ENCODE data around the gene ATG7.

DNA sequence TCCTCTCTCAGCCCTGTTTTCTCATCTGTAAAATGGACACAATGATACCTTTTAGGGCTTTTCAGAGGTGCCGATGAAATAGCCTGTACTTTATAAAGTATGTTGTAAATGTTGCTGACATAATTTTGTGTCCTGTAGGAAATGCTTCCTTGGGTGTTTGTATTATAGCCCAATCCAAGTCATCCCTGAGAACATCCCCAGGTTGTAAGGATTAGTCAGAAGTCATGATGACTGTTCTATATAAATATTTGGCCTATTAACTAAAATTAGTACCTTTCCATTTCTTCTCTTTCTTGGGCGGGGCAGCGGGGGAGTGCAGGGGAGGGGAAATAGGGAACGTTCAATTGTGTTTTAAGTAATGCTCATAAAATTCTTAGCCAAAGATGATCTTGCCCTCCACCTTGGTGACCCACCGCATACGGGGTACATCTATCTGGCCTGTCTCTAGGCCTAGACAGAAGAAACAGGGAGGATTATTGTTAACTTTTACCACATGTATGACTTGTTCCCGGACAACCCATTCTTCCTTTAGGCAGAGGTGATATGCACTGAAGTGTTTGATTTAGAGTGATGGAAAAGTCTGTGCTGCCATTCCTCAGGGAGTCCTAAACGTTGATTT is 250.9 kb downstream of the ATG7 start:
- TF ChIP-seq, protein P1, sequence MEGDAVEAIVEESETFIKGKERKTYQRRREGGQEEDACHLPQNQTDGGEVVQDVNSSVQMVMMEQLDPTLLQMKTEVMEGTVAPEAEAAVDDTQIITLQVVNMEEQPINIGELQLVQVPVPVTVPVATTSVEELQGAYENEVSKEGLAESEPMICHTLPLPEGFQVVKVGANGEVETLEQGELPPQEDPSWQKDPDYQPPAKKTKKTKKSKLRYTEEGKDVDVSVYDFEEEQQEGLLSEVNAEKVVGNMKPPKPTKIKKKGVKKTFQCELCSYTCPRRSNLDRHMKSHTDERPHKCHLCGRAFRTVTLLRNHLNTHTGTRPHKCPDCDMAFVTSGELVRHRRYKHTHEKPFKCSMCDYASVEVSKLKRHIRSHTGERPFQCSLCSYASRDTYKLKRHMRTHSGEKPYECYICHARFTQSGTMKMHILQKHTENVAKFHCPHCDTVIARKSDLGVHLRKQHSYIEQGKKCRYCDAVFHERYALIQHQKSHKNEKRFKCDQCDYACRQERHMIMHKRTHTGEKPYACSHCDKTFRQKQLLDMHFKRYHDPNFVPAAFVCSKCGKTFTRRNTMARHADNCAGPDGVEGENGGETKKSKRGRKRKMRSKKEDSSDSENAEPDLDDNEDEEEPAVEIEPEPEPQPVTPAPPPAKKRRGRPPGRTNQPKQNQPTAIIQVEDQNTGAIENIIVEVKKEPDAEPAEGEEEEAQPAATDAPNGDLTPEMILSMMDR (IDR thresholded peaks at IDR 0.05; ENCODE audit: low read depth, low read length, missing input control): no peak
- TF ChIP-seq RAD21 (IDR thresholded peaks at IDR 0.05) (no peak), JUND (IDR thresholded peaks at IDR 0.05) (no peak), RXRA (IDR thresholded peaks at IDR 0.05) (no peak), YY1 (IDR thresholded peaks at IDR 0.05) (no peak), GABPA (IDR thresholded peaks at IDR 0.05 in 1 of 2, conservative IDR thresholded peaks at IDR 0.05 in 1 of 2) (no peak), EGR1 (IDR thresholded peaks at IDR 0.05; ENCODE audit: low read depth in 2 of 2) (no peak), HNF4G (IDR thresholded peaks at IDR 0.05) (no peak), SP1 (IDR thresholded peaks at IDR 0.05) (no peak), FOXA1 (IDR thresholded peaks at IDR 0.05) (no peak), NR2F2 (IDR thresholded peaks at IDR 0.05) (no peak)
- TF ChIP-seq, protein P2, sequence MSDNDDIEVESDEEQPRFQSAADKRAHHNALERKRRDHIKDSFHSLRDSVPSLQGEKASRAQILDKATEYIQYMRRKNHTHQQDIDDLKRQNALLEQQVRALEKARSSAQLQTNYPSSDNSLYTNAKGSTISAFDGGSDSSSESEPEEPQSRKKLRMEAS (IDR thresholded peaks at IDR 0.05): no peak
- TF ChIP-seq, protein P3, sequence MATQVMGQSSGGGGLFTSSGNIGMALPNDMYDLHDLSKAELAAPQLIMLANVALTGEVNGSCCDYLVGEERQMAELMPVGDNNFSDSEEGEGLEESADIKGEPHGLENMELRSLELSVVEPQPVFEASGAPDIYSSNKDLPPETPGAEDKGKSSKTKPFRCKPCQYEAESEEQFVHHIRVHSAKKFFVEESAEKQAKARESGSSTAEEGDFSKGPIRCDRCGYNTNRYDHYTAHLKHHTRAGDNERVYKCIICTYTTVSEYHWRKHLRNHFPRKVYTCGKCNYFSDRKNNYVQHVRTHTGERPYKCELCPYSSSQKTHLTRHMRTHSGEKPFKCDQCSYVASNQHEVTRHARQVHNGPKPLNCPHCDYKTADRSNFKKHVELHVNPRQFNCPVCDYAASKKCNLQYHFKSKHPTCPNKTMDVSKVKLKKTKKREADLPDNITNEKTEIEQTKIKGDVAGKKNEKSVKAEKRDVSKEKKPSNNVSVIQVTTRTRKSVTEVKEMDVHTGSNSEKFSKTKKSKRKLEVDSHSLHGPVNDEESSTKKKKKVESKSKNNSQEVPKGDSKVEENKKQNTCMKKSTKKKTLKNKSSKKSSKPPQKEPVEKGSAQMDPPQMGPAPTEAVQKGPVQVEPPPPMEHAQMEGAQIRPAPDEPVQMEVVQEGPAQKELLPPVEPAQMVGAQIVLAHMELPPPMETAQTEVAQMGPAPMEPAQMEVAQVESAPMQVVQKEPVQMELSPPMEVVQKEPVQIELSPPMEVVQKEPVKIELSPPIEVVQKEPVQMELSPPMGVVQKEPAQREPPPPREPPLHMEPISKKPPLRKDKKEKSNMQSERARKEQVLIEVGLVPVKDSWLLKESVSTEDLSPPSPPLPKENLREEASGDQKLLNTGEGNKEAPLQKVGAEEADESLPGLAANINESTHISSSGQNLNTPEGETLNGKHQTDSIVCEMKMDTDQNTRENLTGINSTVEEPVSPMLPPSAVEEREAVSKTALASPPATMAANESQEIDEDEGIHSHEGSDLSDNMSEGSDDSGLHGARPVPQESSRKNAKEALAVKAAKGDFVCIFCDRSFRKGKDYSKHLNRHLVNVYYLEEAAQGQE (IDR thresholded peaks at IDR 0.05): no peak
- TF ChIP-seq, protein P4, sequence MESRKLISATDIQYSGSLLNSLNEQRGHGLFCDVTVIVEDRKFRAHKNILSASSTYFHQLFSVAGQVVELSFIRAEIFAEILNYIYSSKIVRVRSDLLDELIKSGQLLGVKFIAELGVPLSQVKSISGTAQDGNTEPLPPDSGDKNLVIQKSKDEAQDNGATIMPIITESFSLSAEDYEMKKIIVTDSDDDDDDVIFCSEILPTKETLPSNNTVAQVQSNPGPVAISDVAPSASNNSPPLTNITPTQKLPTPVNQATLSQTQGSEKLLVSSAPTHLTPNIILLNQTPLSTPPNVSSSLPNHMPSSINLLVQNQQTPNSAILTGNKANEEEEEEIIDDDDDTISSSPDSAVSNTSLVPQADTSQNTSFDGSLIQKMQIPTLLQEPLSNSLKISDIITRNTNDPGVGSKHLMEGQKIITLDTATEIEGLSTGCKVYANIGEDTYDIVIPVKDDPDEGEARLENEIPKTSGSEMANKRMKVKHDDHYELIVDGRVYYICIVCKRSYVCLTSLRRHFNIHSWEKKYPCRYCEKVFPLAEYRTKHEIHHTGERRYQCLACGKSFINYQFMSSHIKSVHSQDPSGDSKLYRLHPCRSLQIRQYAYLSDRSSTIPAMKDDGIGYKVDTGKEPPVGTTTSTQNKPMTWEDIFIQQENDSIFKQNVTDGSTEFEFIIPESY (IDR thresholded peaks at IDR 0.05): no peak
